GM18520 (cell line): ENCODE results near the gene MCEMP1.

Experiments used
- ATAC-seq: cut with Tn5 transposase; IDR thresholded peaks from one replicate; pipeline ENCODE4 v1.9.1; 2021; ENCODE audit not compliant: unreplicated experiment

Gene MCEMP1

DNA sequence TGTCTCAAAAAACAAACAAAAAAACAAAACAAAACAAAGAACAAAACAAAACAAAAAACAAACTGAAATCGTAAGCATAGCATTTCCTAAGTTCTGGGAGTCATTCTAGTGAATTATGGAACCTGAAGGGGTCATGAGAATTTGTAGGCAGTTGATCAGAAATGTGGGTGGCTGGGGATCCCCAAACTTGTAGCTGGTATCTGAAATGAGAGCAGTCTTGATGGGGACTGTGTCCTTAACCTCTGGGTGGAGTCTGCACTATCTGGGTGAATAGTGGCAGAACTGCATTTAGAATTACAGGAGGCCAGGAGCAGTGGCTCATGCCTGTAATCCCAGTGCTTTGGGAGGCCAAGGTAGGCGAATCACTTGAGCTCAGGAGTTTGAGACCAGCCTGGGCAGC, 48.9 kb downstream of the MCEMP1 start:
- ATAC-seq = no peak

DNA sequence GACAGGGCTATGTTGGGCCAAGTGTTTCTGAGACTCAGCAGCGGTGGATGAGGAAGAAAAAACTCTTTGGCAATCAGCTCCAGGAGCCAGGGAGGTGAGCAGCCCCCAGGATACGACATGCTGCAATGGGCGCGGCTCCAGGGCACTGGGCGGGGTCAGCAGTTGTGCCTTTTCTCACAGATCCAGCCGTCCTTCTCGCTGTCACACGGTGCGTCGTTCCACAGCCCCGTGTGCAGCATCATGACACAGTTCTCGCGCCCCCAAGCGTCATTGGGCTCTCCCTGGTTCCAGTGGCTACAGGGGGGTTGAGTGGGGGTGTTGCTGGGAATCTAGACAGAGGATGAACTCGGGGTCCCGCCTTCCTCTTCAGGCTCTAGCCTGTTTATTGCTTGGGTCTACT, 52.3 kb downstream of the MCEMP1 start:
- ATAC-seq = no peak
